ENCODE measurements around the gene RPRD2. TPM values are rescaled to one million over a fixed set of nuclear protein-coding genes. Genes with fewer than 3 reads are reported as not detected.

RPRD2 gene
- polyA plus RNA-seq, 3 donors = 5.9 to 9.7 (median 8.2) TPM

- TF ChIP-seq CTCF (IDR thresholded peaks at IDR 0.05) = no peak
- WGBS (ENCODE audit: insufficient coverage) = no CpG with 5 or more reads among the region's 3 CpGs
Observed at GRCh38 chr1:150407330-150407729, 43.4 kb downstream of the RPRD2 start.

GRCh38 chr1:150408800-150409199 is 44.9 kb downstream of the RPRD2 start:
- TF ChIP-seq CTCF (IDR thresholded peaks at IDR 0.05) = no peak
- Histone ChIP-seq H3K27me3 (ENCODE audit: control insufficient read depth in 2 of 2, insufficient read depth in 2 of 2, low read length in 2 of 2) (no peaks in the 10 kb centered on the region), H3K9ac (ENCODE audit: insufficient read depth, low read length, poor library complexity, severe bottlenecking) (no peak overlapping the region), H3K4me3 (replicated peaks in 1 of 3; ENCODE audit: low read depth in 2 of 3, low read length in 3 of 3) (no peak overlapping the region), H3K9me3 (replicated peaks in 1 of 2; ENCODE audit: control insufficient read depth in 1 of 2, insufficient read depth in 1 of 2, low read length in 2 of 2) (no peaks in the 10 kb centered on the region), H3K4me1 (ENCODE audit: control insufficient read depth in 1 of 2, insufficient read depth in 2 of 2, low read length in 2 of 2) (peaks cover 15 to 27% of the 10 kb centered on the region in 2 donors), H3K27ac (ENCODE audit: low read depth in 1 of 2, low read length in 2 of 2) (peak overlapping the region in 1 of 2 donors; percentile 54), H3K36me3 (replicated peaks in 1 of 2; ENCODE audit: control insufficient read depth in 1 of 2, insufficient read depth in 2 of 2, low read length in 2 of 2) (no peaks in the 10 kb centered on the region), H4K20me1 (ENCODE audit: insufficient read depth, low read length) (peaks cover 89% of the 10 kb centered on the region), H3K79me2 (ENCODE audit: insufficient read depth, low read length) (peaks cover 97% of the 10 kb centered on the region), H2AFZ (ENCODE audit: insufficient read depth, low read depth, low read length, poor library complexity, severe bottlenecking) (no peak overlapping the region), H3K4me2 (replicated peaks; ENCODE audit: extremely low read depth, low read length, poor library complexity, severe bottlenecking) (peak overlapping the region; percentile 39)
- DNase-seq = no peak
- WGBS (ENCODE audit: insufficient coverage) = no CpG with 5 or more reads among the region's 2 CpGs
- H3K4me1 Mint-ChIP-seq = peaks cover 35% of the 10 kb centered on the region
- peaks cover 0 to 1% (median 0%) of the 10 kb centered on the region in 3 donors for H3K27me3 Mint-ChIP-seq (ENCODE audit: low read depth in 3 of 3)
- H3K4me3 Mint-ChIP-seq = no peak overlapping the region
- intact Hi-C loops (cut with micrococcal nuclease) = loop anchor here in 1 of 2 donors (10.0 kb wide), 1 partner anchor 54 kb away; no protein-coding TSS in a partner anchor
- H3K36me3 Mint-ChIP-seq = peaks cover 0 to 2% of the 10 kb centered on the region in 2 donors
- H3K27ac Mint-ChIP-seq = peak overlapping the region in 3 of 7 donors; percentile 39 to 79 (median 70)
- H3K9me3 Mint-ChIP-seq = no peaks in the 10 kb centered on the region

More at GRCh38 chr1:150407330-150407729, 43.4 kb downstream of the RPRD2 start:
- H3K27ac ChIP-seq (ENCODE audit: low read depth in 1 of 2, low read length in 2 of 2) = no peak overlapping the region
- H3K9ac ChIP-seq (ENCODE audit: insufficient read depth, low read length, poor library complexity, severe bottlenecking) = no peak overlapping the region
- H3K79me2 ChIP-seq (ENCODE audit: insufficient read depth, low read length) = peaks cover 99% of the 10 kb centered on the region
- H2AFZ ChIP-seq (ENCODE audit: insufficient read depth, low read depth, low read length, poor library complexity, severe bottlenecking) = no peak overlapping the region
- peaks cover 15 to 27% of the 10 kb centered on the region in 2 donors for H3K4me1 ChIP-seq (ENCODE audit: control insufficient read depth in 1 of 2, insufficient read depth in 2 of 2, low read length in 2 of 2)
- no peak for DNase-seq
- no peaks in the 10 kb centered on the region for H3K9me3 ChIP-seq (replicated peaks in 1 of 2; ENCODE audit: control insufficient read depth in 1 of 2, insufficient read depth in 1 of 2, low read length in 2 of 2)
- Mint-ChIP-seq H3K9me3 (no peaks in the 10 kb centered on the region), H3K36me3 (peaks cover 0 to 3% of the 10 kb centered on the region in 2 donors), H3K27me3 (ENCODE audit: low read depth in 3 of 3) (no peaks in the 10 kb centered on the region), H3K4me1 (peaks cover 30% of the 10 kb centered on the region), H3K4me3 (no peak overlapping the region), H3K27ac (peak overlapping the region in 2 of 7 donors; percentile 37 to 46)
- H3K27me3 ChIP-seq (ENCODE audit: control insufficient read depth in 2 of 2, insufficient read depth in 2 of 2, low read length in 2 of 2) = no peaks in the 10 kb centered on the region
- peaks cover 94% of the 10 kb centered on the region for H4K20me1 ChIP-seq (ENCODE audit: insufficient read depth, low read length)
- H3K4me3 ChIP-seq (replicated peaks in 1 of 3; ENCODE audit: low read depth in 2 of 3, low read length in 3 of 3) = no peak overlapping the region
- no peak overlapping the region for H3K4me2 ChIP-seq (replicated peaks; ENCODE audit: extremely low read depth, low read length, poor library complexity, severe bottlenecking)
- intact Hi-C loops (cut with micrococcal nuclease) = loop anchor here in 1 of 2 donors (10.0 kb wide), 1 partner anchor 53 kb away; no protein-coding TSS in a partner anchor
- no peaks in the 10 kb centered on the region for H3K36me3 ChIP-seq (replicated peaks in 1 of 2; ENCODE audit: control insufficient read depth in 1 of 2, insufficient read depth in 2 of 2, low read length in 2 of 2)

All from CD14-positive monocyte (primary cell).